Endothelial cell of umbilical vein (primary cell): Measurements from ENCODE around the gene GAB2. TPM values are rescaled to one million over a fixed set of nuclear protein-coding genes. Genes with fewer than 3 reads are reported as not detected.

Experiments used
- BruUV-seq: library from RNA; stranded (reverse); fragments of 400-500 nt; replicated peaks from 2 replicates; lab custom pipeline; 2021; lab: Mats Ljungman, UMichigan
- CTCF ChIA-PET: fragments of 300-600, 350-600 bp; sonication (Branson Sonifier 250); formaldehyde crosslinking; loops from one replicate; lab custom pipeline; 2021; ENCODE audit warnings: antibody characterized with exemption, inconsistent platforms; lab: Charles Lee
- POLR2A ChIA-PET: fragments of 300-600, 350-600 bp; sonication (Branson Sonifier 250); formaldehyde crosslinking; loops from one replicate; lab custom pipeline; 2021; ENCODE audit warnings: antibody characterized with exemption, inconsistent platforms; lab: Charles Lee
- DNase-seq: peaks from one replicate; pipeline ENCODE4 v3.0.0-alpha.2; 2011; ENCODE audit warnings: low read depth, low spot score
- FAIRE-seq: peaks from 2 replicates; lab custom pipeline; 2011; peaks lifted over from hg19 to GRCh38; lab: Jason Lieb, UNC
- H2AFZ ChIP-seq: 2 replicates; pipeline ENCODE4 v1.6.0; 2012; ENCODE audit warnings: low read depth, low read length, control low read depth, inconsistent platforms
- H3K27ac ChIP-seq: 2 replicates; pipeline ENCODE4 v1.5.1; 2011; ENCODE audit warnings: low read depth, mild to moderate bottlenecking, control low read depth, low read length, moderate library complexity; ENCODE audit not compliant: insufficient read depth
- H3K27me3 ChIP-seq, 2 experiments: 2 replicates each; pipeline versions ENCODE4 v1.6.0 to v1.6.1; 2011; ENCODE audit warnings: low read length in 2 of 2, mixed read lengths in 1 of 2; ENCODE audit not compliant: control insufficient read depth in 2 of 2, insufficient read depth in 2 of 2
- H3K36me3 ChIP-seq, 2 experiments: 2 replicates in 1 of 2; 3 replicates in 1 of 2; pipeline ENCODE4 v1.5.1; 2011; ENCODE audit warnings: low read length in 2 of 2, mild to moderate bottlenecking in 1 of 2, moderate library complexity in 1 of 2; ENCODE audit not compliant: control insufficient read depth in 2 of 2, insufficient read depth in 2 of 2; ENCODE audit errors: extremely low read depth in 1 of 2
- H3K4me1 ChIP-seq: 3 replicates; pipeline ENCODE4 v1.5.1; 2011; ENCODE audit warnings: mild to moderate bottlenecking, low read length; ENCODE audit not compliant: control insufficient read depth, insufficient read depth; ENCODE audit errors: extremely low read depth
- H3K4me2 ChIP-seq: 2 replicates; pipeline ENCODE4 v1.6.1; 2011; ENCODE audit warnings: low read length, control low read depth, mixed read lengths; ENCODE audit not compliant: insufficient read depth
- H3K4me3 ChIP-seq, 3 experiments: fragments of 200-600 bp in 1 of 3; sonication (generic), shearing (Covaris generic) in 1 of 3; replicated peaks in 1 of 3; 2 replicates each; pipeline ENCODE4 v1.5.1; 2011 to 2016; ENCODE audit warnings: control low read depth in 3 of 3, low read length in 3 of 3, mild to moderate bottlenecking in 2 of 3, inconsistent platforms in 1 of 3, low read depth in 1 of 3, moderate library complexity in 1 of 3; ENCODE audit not compliant: insufficient read depth in 1 of 3
- H3K79me2 ChIP-seq: 2 replicates; pipeline ENCODE4 v1.6.0; 2012; ENCODE audit warnings: low read length, inconsistent platforms; ENCODE audit not compliant: control insufficient read depth, insufficient read depth
- H3K9ac ChIP-seq: replicated peaks from 2 replicates; pipeline ENCODE3; 2011; ENCODE audit warnings: low read length, control low read depth; ENCODE audit not compliant: insufficient read depth; ENCODE audit errors: extremely low read depth
- H3K9me1 ChIP-seq: replicated peaks from 3 replicates; pipeline ENCODE4 v1.6.0; 2011; ENCODE audit warnings: mild to moderate bottlenecking, low read length; ENCODE audit not compliant: control insufficient read depth, insufficient read depth; ENCODE audit errors: extremely low read depth
- H3K9me3 ChIP-seq: replicated peaks from 2 replicates; pipeline ENCODE4 v1.5.1; 2012; ENCODE audit warnings: low read length, inconsistent platforms; ENCODE audit not compliant: control insufficient read depth, insufficient read depth
- H4K20me1 ChIP-seq: replicated peaks from 2 replicates; pipeline ENCODE3; 2011; ENCODE audit warnings: mild to moderate bottlenecking, low read length; ENCODE audit not compliant: control insufficient read depth, insufficient read depth; ENCODE audit errors: extremely low read depth
- CTCF ChIP-seq, 2 donors: IDR thresholded peaks; 1 replicate in 1 of 2; 2 replicates in 1 of 2; pipeline ENCODE4 v1.5.1; 2011; ENCODE audit warnings: low read length in 2 of 2, mild to moderate bottlenecking in 2 of 2, moderate library complexity in 2 of 2, control low read depth in 1 of 2, inconsistent platforms in 1 of 2, low read depth in 1 of 2; ENCODE audit not compliant: insufficient read depth in 1 of 2; ENCODE audit errors: extremely low read depth in 1 of 2
- EZH2 ChIP-seq: IDR thresholded peaks from 2 replicates; pipeline ENCODE4 v1.6.1; 2012; ENCODE audit warnings: borderline replicate concordance, low read depth, mild to moderate bottlenecking, moderate library complexity, low read length, inconsistent platforms; ENCODE audit not compliant: severe bottlenecking
- FOS ChIP-seq: IDR thresholded peaks from 2 replicates; pipeline ENCODE4 v1.6.1; 2011; ENCODE audit warnings: mild to moderate bottlenecking, low read length, moderate library complexity, borderline replicate concordance; ENCODE audit not compliant: insufficient read depth
- JUN ChIP-seq: IDR thresholded peaks from 2 replicates; pipeline ENCODE4 v1.6.1; 2011; ENCODE audit warnings: borderline replicate concordance, low read depth; ENCODE audit not compliant: insufficient read length, insufficient read depth
- MAX ChIP-seq: IDR thresholded peaks from 2 replicates; pipeline ENCODE4 v1.6.1; 2011; ENCODE audit not compliant: insufficient read depth, insufficient read length
- POLR2A ChIP-seq: IDR thresholded peaks from 2 replicates; pipeline ENCODE4 v1.6.1; 2012; ENCODE audit warnings: low read depth, mild to moderate bottlenecking, control low read depth, low read length
- POLR2AphosphoS5 ChIP-seq: IDR thresholded peaks from 2 replicates; pipeline ENCODE4 v1.6.1; 2012; ENCODE audit warnings: low read depth, mild to moderate bottlenecking, control low read depth, low read length, moderate library complexity; ENCODE audit not compliant: insufficient read depth
- dilution Hi-C: fragments of 300-500 bp; cut with MboI; formaldehyde crosslinking; loops from one replicate; pipeline ENCODE4 v1.15.0; 2019; ENCODE audit warnings: low sequenced_read_pairs; ENCODE audit not compliant: extremely low pct_ligation_motif_present
- intact Hi-C: fragments of 100-400 bp; cut with micrococcal nuclease; formaldehyde crosslinking; loops from one replicate; pipeline ENCODE4 v1.10.0; 2022
- polyA plus RNA-seq, 4 experiments: library from polyadenylated mRNA; depleted of rRNA in 3 of 4; stranded (reverse) in 3 of 4; unstranded in 1 of 4; fragments of >200 nt; gene quantifications; 2 replicates each; pipeline versions ENCODE4 v1.2.1 to v1.2.3, GENCODE V29; 2011 to 2012; ENCODE audit warnings: missing spikeins in 1 of 4
- total RNA-seq: library from RNA; stranded (reverse); gene quantifications from 2 replicates; pipeline ENCODE4 v1.2.3, GENCODE V29; 2021

The GAB2 gene
- total and polyA plus RNA-seq, 2 donors (not counting 3 experiments of a cell fraction or from before 2014, with no cell fraction given) = 19.6 to 39.6 TPM

- no peak for TF ChIP-seq FOS
- no peak for TF ChIP-seq EZH2
- POLR2A ChIA-PET = no interaction called here
- H4K20me1 ChIP-seq = peaks cover 2% of the 10 kb centered on the region
- no peaks in the 10 kb centered on the region for H3K36me3 ChIP-seq
- DNase-seq = no peak
- dilution Hi-C loops = no loop called here
- CTCF ChIA-PET = interaction anchor here (1.6 kb wide), 2 partner anchors 12 to 218 kb away, joined by 3 read pairs; no protein-coding TSS in a partner anchor
- no peak overlapping the region for H3K4me2 ChIP-seq
- FAIRE-seq = no peak
- H3K79me2 ChIP-seq = peaks cover 70% of the 10 kb centered on the region
- peaks cover 50% of the 10 kb centered on the region for H3K4me1 ChIP-seq
- intact Hi-C loops = no loop called here
- H3K4me3 ChIP-seq = no peak overlapping the region
- H3K27ac ChIP-seq = no peak overlapping the region
- no peaks in the 10 kb centered on the region for H3K9me3 ChIP-seq
- no peaks in the 10 kb centered on the region for H3K9me1 ChIP-seq
- H2AFZ ChIP-seq = no peak overlapping the region
- BruUV-seq = no TSS peak
- no peak overlapping the region for H3K9ac ChIP-seq
- H3K27me3 ChIP-seq = no peaks in the 10 kb centered on the region
Measured at GRCh38 chr11:78346799-78347198, 70.8 kb downstream of the GAB2 start.

- CTCF ChIA-PET = interaction anchor here (0.6 to 1.5 kb wide), 3 partner anchors 10 to 72 kb away, joined by 3 to 5 read pairs (median 3); partner anchors contain the start of gene GAB2
Measured at GRCh38 chr11:78345450-78345849, 72.2 kb downstream of the GAB2 start.

More at GRCh38 chr11:78345450-78345849, 72.2 kb downstream of the GAB2 start:
- Histone ChIP-seq H3K4me1 (peaks cover 37% of the 10 kb centered on the region), H2AFZ (no peak overlapping the region), H3K9ac (no peak overlapping the region), H4K20me1 (peaks cover 7% of the 10 kb centered on the region), H3K4me3 (no peak overlapping the region), H3K9me3 (no peaks in the 10 kb centered on the region), H3K79me2 (peaks cover 77% of the 10 kb centered on the region), H3K4me2 (no peak overlapping the region), H3K27me3 (no peaks in the 10 kb centered on the region), H3K27ac (no peak overlapping the region), H3K36me3 (no peaks in the 10 kb centered on the region), H3K9me1 (no peaks in the 10 kb centered on the region)
- no TSS peak for BruUV-seq
- dilution Hi-C loops (no loop called here), intact Hi-C loops (no loop called here)
- FAIRE-seq (no peak), DNase-seq (no peak)
- no peak for TF ChIP-seq EZH2
- no peak for TF ChIP-seq JUN
- no peak for TF ChIP-seq CTCF (IDR thresholded peaks at IDR 0.05; ENCODE audit: extremely low read depth in 1 of 2, insufficient read depth in 1 of 2, low read depth in 1 of 2, low read length in 2 of 2)
- no peak for TF ChIP-seq POLR2AphosphoS5
- no peak for TF ChIP-seq POLR2A
- TF ChIP-seq MAX = no peak
- POLR2A ChIA-PET = interaction anchor here (1.4 kb wide), 1 partner anchor 13 kb away, joined by 3 read pairs; no protein-coding TSS in a partner anchor
